ENCODE results near the gene EPC2. TPM values are rescaled to one million over a fixed set of nuclear protein-coding genes. Genes with fewer than 3 reads are reported as not detected.
A peak's percentile ranks its signal among the peaks of the same experiment; 100 is the strongest.

EPC2 gene
- total RNA-seq, 1 donor from 2014 or later: 35.9 TPM

DNA sequence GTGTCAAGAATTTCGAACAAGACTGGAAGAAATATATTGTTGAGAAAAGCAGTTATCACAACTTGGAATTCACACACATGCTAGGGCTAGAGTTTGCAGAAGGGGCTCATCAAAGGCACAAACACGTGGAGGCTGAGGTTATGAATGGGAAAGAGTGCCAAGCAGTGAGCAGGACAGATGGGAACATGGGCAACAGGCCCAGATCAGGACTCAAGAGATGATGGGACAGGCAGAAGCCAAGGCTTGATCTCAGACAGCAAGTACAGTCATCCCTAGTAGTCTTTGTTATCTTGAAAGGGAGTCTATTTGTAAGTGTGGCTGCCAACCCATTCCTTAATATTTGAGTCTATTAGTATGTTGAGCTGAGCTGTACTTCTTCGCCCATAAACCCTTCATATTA is 22.2 kb upstream of the EPC2 start:
- Mint-ChIP-seq H3K36me3 (no peaks in the 10 kb centered on the region), H3K4me1 (ENCODE audit: unreplicated experiment) (peaks cover 5% of the 10 kb centered on the region), H3K4me3 (no peak overlapping the region), H3K27ac (no peak overlapping the region), H3K27me3 (no peaks in the 10 kb centered on the region), H3K9me3 (no peaks in the 10 kb centered on the region)
- TF ChIP-seq, protein P1, sequence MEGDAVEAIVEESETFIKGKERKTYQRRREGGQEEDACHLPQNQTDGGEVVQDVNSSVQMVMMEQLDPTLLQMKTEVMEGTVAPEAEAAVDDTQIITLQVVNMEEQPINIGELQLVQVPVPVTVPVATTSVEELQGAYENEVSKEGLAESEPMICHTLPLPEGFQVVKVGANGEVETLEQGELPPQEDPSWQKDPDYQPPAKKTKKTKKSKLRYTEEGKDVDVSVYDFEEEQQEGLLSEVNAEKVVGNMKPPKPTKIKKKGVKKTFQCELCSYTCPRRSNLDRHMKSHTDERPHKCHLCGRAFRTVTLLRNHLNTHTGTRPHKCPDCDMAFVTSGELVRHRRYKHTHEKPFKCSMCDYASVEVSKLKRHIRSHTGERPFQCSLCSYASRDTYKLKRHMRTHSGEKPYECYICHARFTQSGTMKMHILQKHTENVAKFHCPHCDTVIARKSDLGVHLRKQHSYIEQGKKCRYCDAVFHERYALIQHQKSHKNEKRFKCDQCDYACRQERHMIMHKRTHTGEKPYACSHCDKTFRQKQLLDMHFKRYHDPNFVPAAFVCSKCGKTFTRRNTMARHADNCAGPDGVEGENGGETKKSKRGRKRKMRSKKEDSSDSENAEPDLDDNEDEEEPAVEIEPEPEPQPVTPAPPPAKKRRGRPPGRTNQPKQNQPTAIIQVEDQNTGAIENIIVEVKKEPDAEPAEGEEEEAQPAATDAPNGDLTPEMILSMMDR (conservative IDR thresholded peaks at IDR 0.05): no peak
- DNase-seq (ENCODE audit: extremely low spot score, unreplicated experiment): no peak

- H3K27me3 Mint-ChIP-seq: no peaks in the 10 kb centered on the region
- H3K36me3 Mint-ChIP-seq: no peaks in the 10 kb centered on the region
- H3K4me3 Mint-ChIP-seq: no peak overlapping the region
- peaks cover 5% of the 10 kb centered on the region for H3K4me1 Mint-ChIP-seq (ENCODE audit: unreplicated experiment)
- H3K9me3 Mint-ChIP-seq: no peaks in the 10 kb centered on the region
- no peak for DNase-seq (ENCODE audit: extremely low spot score, unreplicated experiment)
- H3K27ac Mint-ChIP-seq: peak overlapping the region; percentile 27
- TF ChIP-seq, protein P1 (conservative IDR thresholded peaks at IDR 0.05): no peak
Measured at GRCh38 chr2:148623086-148623485, 21.5 kb upstream of the EPC2 start.

- no peak overlapping the region for H3K4me3 Mint-ChIP-seq
- no peaks in the 10 kb centered on the region for H3K36me3 Mint-ChIP-seq
- peaks cover 6% of the 10 kb centered on the region for H3K9me3 Mint-ChIP-seq
- no peak overlapping the region for H3K27ac Mint-ChIP-seq
- TF ChIP-seq, protein P1 (conservative IDR thresholded peaks at IDR 0.05): no peak
- no peak for DNase-seq (ENCODE audit: extremely low spot score, unreplicated experiment)
- H3K4me1 Mint-ChIP-seq (ENCODE audit: unreplicated experiment): peaks cover 5% of the 10 kb centered on the region
- H3K27me3 Mint-ChIP-seq: no peaks in the 10 kb centered on the region
Measured at GRCh38 chr2:148627224-148627623, 17.3 kb upstream of the EPC2 start.

- Mint-ChIP-seq H3K4me3 (no peak overlapping the region), H3K27ac (no peak overlapping the region), H3K36me3 (no peaks in the 10 kb centered on the region), H3K9me3 (no peaks in the 10 kb centered on the region), H3K27me3 (no peaks in the 10 kb centered on the region), H3K4me1 (ENCODE audit: unreplicated experiment) (peaks cover 6% of the 10 kb centered on the region)
- no peak for DNase-seq (ENCODE audit: extremely low spot score, unreplicated experiment)
- TF ChIP-seq, protein P1 (conservative IDR thresholded peaks at IDR 0.05): no peak
Measured at GRCh38 chr2:148634749-148635148, 9.8 kb upstream of the EPC2 start.

DNA sequence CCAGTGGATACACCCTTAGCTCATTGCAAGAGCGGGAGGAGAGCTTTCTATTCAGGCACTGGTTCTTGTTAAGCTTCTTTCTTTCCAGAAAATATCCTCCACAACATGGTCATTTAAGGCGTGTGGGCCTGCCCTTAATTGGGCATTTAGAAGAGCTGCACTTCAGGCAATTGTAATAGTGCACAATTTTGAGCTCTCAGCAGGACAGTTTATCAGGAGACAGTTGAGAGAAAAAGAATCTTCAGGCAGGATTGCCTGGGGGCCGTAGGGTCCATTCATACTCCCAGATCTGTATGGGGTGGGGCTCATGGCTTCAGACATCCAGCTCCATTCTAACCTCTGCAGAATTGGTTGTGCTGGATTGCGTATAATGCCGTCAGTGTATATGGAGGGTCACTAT is 6.0 kb upstream of the EPC2 start:
- TF ChIP-seq, protein P1 (conservative IDR thresholded peaks at IDR 0.05): no peak
- no peaks in the 10 kb centered on the region for H3K36me3 Mint-ChIP-seq
- H3K27ac Mint-ChIP-seq: no peak overlapping the region
- no peak overlapping the region for H3K4me3 Mint-ChIP-seq
- H3K4me1 Mint-ChIP-seq (ENCODE audit: unreplicated experiment): peaks cover 13% of the 10 kb centered on the region
- peaks cover 3% of the 10 kb centered on the region for H3K27me3 Mint-ChIP-seq
- no peaks in the 10 kb centered on the region for H3K9me3 Mint-ChIP-seq
- no peak for DNase-seq (ENCODE audit: extremely low spot score, unreplicated experiment)

- TF ChIP-seq, protein P1 (conservative IDR thresholded peaks at IDR 0.05): no peak
- Mint-ChIP-seq H3K9me3 (no peaks in the 10 kb centered on the region), H3K4me1 (ENCODE audit: unreplicated experiment) (peaks cover 17% of the 10 kb centered on the region), H3K27me3 (peaks cover 3% of the 10 kb centered on the region), H3K27ac (no peak overlapping the region), H3K36me3 (no peaks in the 10 kb centered on the region), H3K4me3 (no peak overlapping the region)
- DNase-seq (ENCODE audit: extremely low spot score, unreplicated experiment): no peak
Measured at GRCh38 chr2:148640767-148641166, 3.8 kb upstream of the EPC2 start.

Measured in type B pancreatic cell (in vitro differentiated cells).